Measurements from ENCODE around the gene CTDP1.

The CTDP1 gene

DNA sequence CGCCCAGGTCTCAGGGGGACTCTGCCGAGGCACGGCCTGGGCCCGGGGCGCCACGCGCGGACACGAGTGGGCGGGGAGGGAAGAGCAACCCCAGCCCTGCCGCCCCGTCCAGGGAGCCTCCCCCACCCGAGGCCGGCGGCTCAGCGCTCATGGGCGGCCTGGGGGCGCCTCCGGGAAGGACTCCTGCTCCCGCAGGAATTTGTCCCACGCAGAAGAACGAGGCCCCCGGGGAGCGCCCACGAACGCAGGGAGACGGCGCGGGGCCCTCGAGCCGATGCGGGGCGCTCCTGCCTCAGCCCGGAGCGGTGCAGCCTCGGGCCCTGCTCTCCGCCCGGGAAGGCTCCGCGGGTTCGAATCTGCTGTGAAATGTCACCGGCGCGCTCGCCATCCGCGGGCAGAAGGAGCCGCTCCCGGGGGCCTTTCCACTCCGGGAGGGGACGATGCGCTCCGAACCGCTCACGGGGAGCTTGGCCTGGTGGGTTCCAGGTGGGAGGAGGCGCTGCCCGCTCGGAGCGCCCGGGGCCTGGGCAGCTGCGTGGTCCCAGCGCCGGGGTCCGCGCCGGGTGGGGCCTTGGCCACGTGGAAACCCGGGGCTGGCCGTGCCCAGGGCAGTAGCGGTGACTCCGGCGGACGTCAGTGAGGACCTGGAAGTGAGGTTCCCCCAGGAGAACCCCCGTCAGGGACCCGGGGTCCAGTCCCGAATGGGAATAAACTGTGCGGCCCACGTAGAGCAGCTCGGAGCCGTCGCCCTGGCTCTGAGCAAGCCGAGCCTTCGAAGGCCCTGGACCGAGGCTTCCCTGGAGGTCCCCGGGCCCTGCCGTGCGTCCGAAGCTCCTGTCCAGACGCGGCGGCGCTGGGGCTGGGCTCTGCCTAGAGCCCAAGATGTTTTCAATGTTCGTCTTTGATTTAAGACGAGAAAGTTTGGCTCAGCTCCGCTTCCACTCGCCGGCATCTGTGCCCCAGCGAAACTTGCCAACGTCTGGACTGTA is 41.4 kb upstream of the CTDP1 start:
- Histone ChIP-seq H3K4me1 (ENCODE audit: control insufficient read depth in 1 of 2, insufficient read depth in 1 of 2, low read depth in 1 of 2, low read length in 1 of 2) (peaks cover 8 to 11% of the 10 kb centered on the region in 2 experiments), H3K36me3 (no peaks in the 10 kb centered on the region), H3K4me3 (ENCODE audit: low read depth in 1 of 2, low read length in 1 of 2) (no peak overlapping the region), H3K9me3 (no peaks in the 10 kb centered on the region), H3K27me3 (peaks cover 50% of the 10 kb centered on the region), H3K27ac (no peak overlapping the region)
- no peak for TF ChIP-seq CTCF (IDR thresholded peaks at IDR 0.05)

DNA sequence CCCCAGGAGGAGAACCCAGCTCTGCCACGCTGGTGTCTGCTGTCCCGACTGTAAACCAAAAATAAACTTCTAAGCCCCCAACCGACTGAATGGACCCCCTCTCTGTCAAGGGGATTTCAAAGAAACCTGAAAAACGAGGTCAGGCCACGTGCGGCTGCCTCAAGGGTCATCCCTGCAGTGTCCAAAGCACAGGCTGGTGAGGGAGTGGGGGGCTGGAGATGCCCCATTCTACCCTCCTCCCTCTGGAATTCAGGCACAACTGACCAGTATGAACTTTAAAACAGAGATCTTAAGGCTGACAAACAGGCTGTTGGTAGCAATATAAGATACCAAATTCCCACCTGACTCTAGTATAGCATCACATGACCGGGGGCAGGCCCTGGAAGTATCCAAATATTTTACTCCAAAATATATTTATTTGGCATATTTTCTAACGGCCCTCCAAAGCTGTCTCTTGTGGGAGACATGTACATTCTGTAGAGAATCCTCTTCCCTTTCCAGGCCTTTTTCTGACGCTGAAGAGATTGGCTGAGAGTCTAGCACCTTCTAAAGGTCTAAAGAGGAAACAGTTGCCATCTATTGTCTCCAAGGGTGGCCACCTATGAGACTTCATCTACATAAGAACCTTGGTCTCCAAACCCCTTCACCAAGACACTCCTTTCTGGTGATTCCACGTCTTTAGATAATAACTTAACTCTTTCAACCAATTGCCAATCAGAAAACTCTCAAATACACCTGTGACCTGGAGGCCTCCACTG is 40.4 kb upstream of the CTDP1 start:
- Histone ChIP-seq H3K27me3 (peaks cover 50% of the 10 kb centered on the region), H3K9me3 (no peaks in the 10 kb centered on the region), H3K36me3 (no peaks in the 10 kb centered on the region), H3K4me1 (ENCODE audit: control insufficient read depth in 1 of 2, insufficient read depth in 1 of 2, low read depth in 1 of 2, low read length in 1 of 2) (peaks cover 17 to 19% of the 10 kb centered on the region in 2 experiments), H3K4me3 (ENCODE audit: low read depth in 1 of 2, low read length in 1 of 2) (no peak overlapping the region), H3K27ac (no peak overlapping the region)
- TF ChIP-seq CTCF (IDR thresholded peaks at IDR 0.05), result no peak

DNA sequence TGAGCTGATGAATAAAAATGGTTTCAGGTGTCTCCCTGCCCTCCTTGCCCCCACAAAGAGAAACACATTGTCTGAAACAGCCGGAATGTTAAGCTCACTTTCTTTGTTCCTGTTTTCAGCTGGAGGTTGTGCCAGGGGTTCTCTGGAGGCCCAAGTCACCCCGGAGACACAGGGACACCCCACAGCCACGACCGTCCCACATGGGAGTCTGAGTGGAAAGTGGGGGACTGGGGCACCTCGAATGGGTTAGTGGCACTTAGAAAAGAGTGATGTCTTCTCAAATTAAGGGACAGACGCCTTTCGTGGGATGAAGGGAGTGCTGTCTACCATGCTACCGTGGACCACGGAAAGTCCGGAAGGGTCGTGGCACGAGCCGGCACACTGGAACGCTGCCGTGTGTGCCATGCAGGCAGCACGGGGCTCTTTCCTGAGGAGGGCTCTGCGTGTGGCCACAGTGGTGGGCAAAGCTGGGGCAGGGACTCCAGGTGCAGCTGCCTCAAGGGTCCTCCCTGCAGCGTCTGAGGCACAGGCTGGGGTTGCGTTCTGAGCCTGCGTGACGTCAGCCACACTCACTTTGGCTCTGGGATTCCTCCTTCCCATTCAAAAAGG is 39.4 kb upstream of the CTDP1 start:
- no peak overlapping the region for H3K4me3 ChIP-seq (ENCODE audit: low read depth in 1 of 2, low read length in 1 of 2)
- no peak overlapping the region for H3K27ac ChIP-seq
- H3K4me1 ChIP-seq (ENCODE audit: control insufficient read depth in 1 of 2, insufficient read depth in 1 of 2, low read depth in 1 of 2, low read length in 1 of 2), result peaks cover 17 to 19% of the 10 kb centered on the region in 2 experiments
- H3K27me3 ChIP-seq, result peaks cover 50% of the 10 kb centered on the region
- no peaks in the 10 kb centered on the region for H3K9me3 ChIP-seq
- no peak for TF ChIP-seq CTCF (IDR thresholded peaks at IDR 0.05)
- no peaks in the 10 kb centered on the region for H3K36me3 ChIP-seq

DNA sequence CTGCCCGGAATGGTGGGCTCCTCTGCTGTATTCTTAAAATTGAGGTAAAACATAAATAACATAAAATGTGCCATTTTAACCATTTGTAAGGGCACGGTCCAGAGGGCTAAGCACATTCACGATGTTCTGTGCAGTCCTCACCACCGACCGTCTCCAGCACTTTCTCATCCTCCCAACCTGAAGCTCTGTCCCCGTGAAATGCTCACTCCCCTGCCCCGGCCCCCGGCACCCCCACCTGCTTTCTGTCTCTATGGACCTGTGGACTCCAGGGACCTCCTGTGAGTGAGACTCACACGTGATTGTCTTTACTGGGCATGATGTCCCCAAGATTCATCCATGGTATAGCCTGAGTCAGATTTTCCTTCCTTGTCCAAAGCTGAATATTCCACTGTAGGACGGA is 38.7 kb upstream of the CTDP1 start:
- H3K9me3 ChIP-seq, result no peaks in the 10 kb centered on the region

More for the DNA sequence above, 38.7 kb upstream of the CTDP1 start:
- H3K36me3 ChIP-seq, result no peaks in the 10 kb centered on the region
- no peak overlapping the region for H3K27ac ChIP-seq
- H3K27me3 ChIP-seq, result peaks cover 50% of the 10 kb centered on the region
- no peak for TF ChIP-seq CTCF (IDR thresholded peaks at IDR 0.05)
- peaks cover 17 to 19% of the 10 kb centered on the region in 2 experiments for H3K4me1 ChIP-seq (ENCODE audit: control insufficient read depth in 1 of 2, insufficient read depth in 1 of 2, low read depth in 1 of 2, low read length in 1 of 2)
- H3K4me3 ChIP-seq (ENCODE audit: low read depth in 1 of 2, low read length in 1 of 2), result no peak overlapping the region

All from neutrophil (primary cell).